K562 (cell line): ENCODE data around the gene SYF2. TPM values are rescaled to one million over a fixed set of nuclear protein-coding genes. Genes with fewer than 3 reads are reported as not detected.

Experiments used
- CGGBP1 ChIP-seq: fragments of 250-450 bp; sonication (Bioruptor Pico); IDR thresholded peaks from 2 replicates; pipeline ENCODE4 v1.9.0; 2021; ENCODE audit warnings: mild to moderate bottlenecking
- CSDE1 ChIP-seq, 2 experiments: fragments of 450-650 bp; IDR thresholded peaks; 2 replicates each; pipeline ENCODE4 v1.6.1; 2016; ENCODE audit warnings: mild to moderate bottlenecking in 1 of 2
- GMEB1 ChIP-seq: fragments of 250-450 bp; sonication (Bioruptor Pico); IDR thresholded peaks from 2 replicates; pipeline ENCODE4 v1.4.0; 2020; ENCODE audit warnings: mild to moderate bottlenecking
- HNRNPL ChIP-seq: fragments of 200-400 bp; formaldehyde crosslinking; IDR thresholded peaks from 2 replicates; pipeline ENCODE4 v1.6.1; 2017; ENCODE audit warnings: low read depth, mild to moderate bottlenecking, low read length
- KDM5B ChIP-seq: fragments of 200-600 bp; sonication (generic); IDR thresholded peaks from 2 replicates; pipeline ENCODE4 v1.6.1; 2012; ENCODE audit warnings: low read depth, mild to moderate bottlenecking, moderate library complexity, low read length, control low read depth, inconsistent platforms; ENCODE audit not compliant: insufficient replicate concordance
- MBD2 ChIP-seq: sonication (generic); IDR thresholded peaks from 2 replicates; pipeline ENCODE4 v1.6.1; 2016; ENCODE audit warnings: low read depth, borderline replicate concordance
- MCM3 ChIP-seq: fragments of 450-650 bp; IDR thresholded peaks from 2 replicates; pipeline ENCODE4 v1.6.1; 2016
- MGA ChIP-seq: fragments of 450-650 bp; IDR thresholded peaks from 2 replicates; pipeline ENCODE4 v1.6.1; 2016; ENCODE audit warnings: mild to moderate bottlenecking, moderate library complexity
- UBTF ChIP-seq, 2 experiments: IDR thresholded peaks; 2 replicates each; pipeline ENCODE4 v1.6.1; 2012; ENCODE audit warnings: improper control_type of control experiment in 2 of 2, low read depth in 2 of 2, low read length in 2 of 2, borderline replicate concordance in 1 of 2
- ZNF277 ChIP-seq: fragments of 250-450 bp; sonication (Bioruptor Pico); IDR thresholded peaks from 2 replicates; pipeline ENCODE4 v1.8.0; 2022; ENCODE audit warnings: inconsistent platforms, mild to moderate bottlenecking, moderate library complexity, borderline replicate concordance
- ZNF583 ChIP-seq: fragments of 250-450 bp; sonication (Bioruptor Pico); IDR thresholded peaks from 2 replicates; pipeline ENCODE4 v1.4.0; 2020
- polyA plus RNA-seq, 8 experiments: library from polyadenylated mRNA; depleted of rRNA in 4 of 8; stranded (reverse) in 5 of 8; unstranded in 3 of 8; fragments of >200 nt; fragmentation: Nextera tagmentation in 2 of 8; fragmentation: Illumina TruSeq in 1 of 8; extraction: Ambion mirVana in 2 of 8; extraction: Trizol in 1 of 8; gene quantifications; 2 replicates each; pipeline versions ENCODE4 v1.2.1 to v1.2.3, GENCODE V29; 2011 to 2014; ENCODE audit warnings: inconsistent platforms in 1 of 8, missing spikeins in 1 of 8
- total RNA-seq, 7 experiments: library from RNA; depleted of rRNA in 6 of 7; stranded (reverse); fragments of >200 nt in 6 of 7; fragmentation: Illumina TruSeq in 2 of 7; extraction: Trizol in 2 of 7; gene quantifications; 2 replicates each; pipeline versions ENCODE4 v1.2.1 to v1.2.3, GENCODE V29; 2011 to 2021; ENCODE audit warnings: low replicate concordance in 1 of 7

The SYF2 gene
- total and polyA plus RNA-seq, 9 of the 15 experiments (the other 6 are each of a cell fraction or from before 2014, with no cell fraction given), result 20.9 to 69.0 (median 43.2) TPM

- TF ChIP-seq MGA, result 0 out of 2 replicates have a peak, but pooled peaks have one; percentile 17
- no peak for TF ChIP-seq MBD2
- TF ChIP-seq MCM3, result no peak
- TF ChIP-seq KDM5B, result no peak
- no peak for TF ChIP-seq ZNF277 (CRISPR knock-in tag)
- TF ChIP-seq HNRNPL, result no peak
- no peak for TF ChIP-seq CSDE1 (IDR thresholded peaks at IDR 0.05)
- TF ChIP-seq UBTF (IDR thresholded peaks at IDR 0.05; ENCODE audit: borderline replicate concordance in 1 of 2, low read depth in 2 of 2, low read length in 2 of 2), result no peak
- TF ChIP-seq GMEB1 (CRISPR knock-in tag), result no peak
- no peak for TF ChIP-seq ZNF583
- no peak for TF ChIP-seq CGGBP1 (CRISPR knock-in tag)
Observed at GRCh38 chr1:25246600-25247023, 14.3 kb upstream of the SYF2 start (continued).
